KBM-7 (cell line): ENCODE results near the gene FBXO4.

Experiments
- DNase-seq: peaks from one replicate; pipeline ENCODE4 v3.0.0-alpha.2; 2015
- in situ Hi-C: fragments of 300-500 bp; cut with MboI; formaldehyde crosslinking; loops from 2 replicates; pipeline ENCODE4 v1.14.3; 2020; ENCODE audit warnings: low sequenced_read_pairs, low pct_unique_long_range_greater_than_20kb, mixed read lengths

FBXO4 gene

DNA sequence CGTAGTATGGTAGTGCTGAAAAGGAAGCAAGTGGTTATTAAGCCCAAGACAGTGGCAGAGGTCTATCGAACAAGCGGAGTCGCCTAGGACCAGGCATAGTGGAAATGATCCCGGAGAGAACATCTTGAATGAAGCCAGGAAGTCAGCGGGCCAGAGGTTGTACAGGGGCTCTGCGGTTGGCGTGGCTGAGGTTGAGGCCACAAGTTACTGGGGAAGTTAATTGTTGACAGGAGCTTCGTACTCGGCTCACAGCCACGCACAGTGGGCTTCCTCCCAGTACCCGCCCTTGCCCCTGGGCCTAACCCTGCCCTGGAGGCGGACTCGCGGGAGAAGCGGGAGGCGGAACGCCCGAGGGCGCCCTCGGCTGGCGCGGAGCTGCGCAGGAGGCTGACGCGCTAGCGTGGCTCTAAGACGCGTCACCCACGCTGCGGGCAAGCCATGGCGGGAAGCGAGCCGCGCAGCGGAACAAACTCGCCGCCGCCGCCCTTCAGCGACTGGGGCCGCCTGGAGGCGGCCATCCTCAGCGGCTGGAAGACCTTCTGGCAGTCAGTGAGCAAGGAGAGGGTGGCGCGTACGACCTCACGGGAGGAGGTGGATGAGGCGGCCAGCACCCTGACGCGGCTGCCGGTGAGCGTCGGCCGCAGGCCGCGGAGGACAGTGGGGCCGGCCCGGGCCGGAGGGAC lies at the start of gene FBXO4:
TSS of gene FBXO4 (plus strand) at position 410 of the 683 bp plus-strand sequence. CDS start at position 439, 29 bp downstream.
- in situ Hi-C loops: no loop called here
- peak; percentile 95 for DNase-seq

DNA sequence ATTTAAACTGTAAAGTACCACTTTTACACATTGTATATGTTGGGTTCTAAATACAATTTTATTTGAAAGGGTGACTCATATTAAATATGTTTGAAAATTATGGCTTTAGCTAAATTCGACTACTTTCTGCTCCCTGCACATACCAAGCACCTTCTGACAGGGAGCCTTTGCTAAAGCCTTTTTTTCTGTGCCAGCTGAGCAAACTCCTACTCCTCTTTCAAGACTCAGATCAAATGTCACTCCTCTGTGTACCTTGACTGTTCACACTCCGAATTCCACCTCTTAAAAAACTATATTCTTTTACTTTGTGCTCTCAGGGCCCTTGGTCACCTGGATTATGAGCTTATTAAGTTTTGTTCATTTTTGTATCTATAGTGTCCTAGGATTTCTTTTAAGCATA lies 48.4 kb upstream of the FBXO4 start:
- DNase-seq: no peak
- in situ Hi-C loops: no loop called here

DNA sequence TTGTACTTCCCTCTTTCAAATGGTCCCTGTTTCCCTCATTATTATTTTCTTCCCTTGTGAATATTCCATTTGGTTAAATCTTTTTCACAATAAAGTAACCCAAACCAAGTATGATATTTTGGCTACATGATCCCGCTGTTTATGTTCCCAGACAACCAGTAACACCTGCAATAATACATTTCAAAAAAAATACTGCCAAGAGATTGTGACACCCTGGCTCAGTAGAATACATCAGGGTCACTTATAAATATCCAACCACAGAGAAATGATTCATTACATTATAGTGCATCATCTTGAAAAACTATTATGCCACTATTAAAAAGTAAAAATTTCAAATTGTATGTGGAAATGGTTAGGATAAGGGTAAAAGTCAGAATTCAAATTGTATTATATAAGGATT lies 47.7 kb upstream of the FBXO4 start:
- in situ Hi-C loops: no loop called here
- no peak for DNase-seq

DNA sequence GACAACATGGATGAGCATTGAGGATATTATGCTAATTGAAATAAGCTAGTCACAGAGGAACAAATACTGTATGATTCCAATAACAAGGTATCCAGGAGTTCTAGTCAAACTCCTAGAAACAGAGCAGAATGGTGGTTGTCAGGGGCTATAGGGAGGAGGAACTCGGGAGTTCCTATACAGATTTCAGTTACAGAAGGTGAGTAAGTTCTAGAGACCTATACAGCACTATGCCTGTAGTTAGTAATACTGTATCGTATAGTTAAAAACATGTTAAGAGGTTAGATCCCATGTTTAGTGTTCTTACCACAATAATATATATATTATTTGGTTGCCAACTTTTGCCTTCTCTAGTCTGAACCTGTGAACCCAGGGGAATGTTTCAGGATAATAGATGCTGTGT lies 46.9 kb upstream of the FBXO4 start:
- DNase-seq: no peak
- in situ Hi-C loops: no loop called here

GRCh38 chr5:41878643-41879478 lies 46.2 kb upstream of the FBXO4 start:
- DNase-seq: no peak
- in situ Hi-C loops: no loop called here

DNA sequence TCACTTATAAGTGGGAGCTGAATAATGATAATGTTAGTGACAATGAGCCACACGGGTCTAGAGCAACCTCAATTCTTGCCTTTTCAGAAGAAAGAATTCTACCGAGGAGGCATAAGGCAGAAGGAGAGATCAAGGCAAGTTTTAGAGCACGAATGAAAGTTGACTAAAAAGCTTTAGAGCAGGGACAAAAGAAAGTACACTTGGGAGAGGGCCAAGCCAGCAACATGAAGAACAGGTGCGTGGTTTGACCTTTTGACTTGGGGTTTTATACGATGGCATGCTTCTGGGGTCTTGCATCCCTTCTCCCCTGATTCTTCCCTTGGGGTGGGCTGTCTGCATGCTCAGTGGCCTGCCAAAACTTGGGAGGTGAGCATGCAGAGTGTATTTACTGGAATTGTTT lies 42.3 kb upstream of the FBXO4 start:
- in situ Hi-C loops: no loop called here
- DNase-seq: no peak

DNA sequence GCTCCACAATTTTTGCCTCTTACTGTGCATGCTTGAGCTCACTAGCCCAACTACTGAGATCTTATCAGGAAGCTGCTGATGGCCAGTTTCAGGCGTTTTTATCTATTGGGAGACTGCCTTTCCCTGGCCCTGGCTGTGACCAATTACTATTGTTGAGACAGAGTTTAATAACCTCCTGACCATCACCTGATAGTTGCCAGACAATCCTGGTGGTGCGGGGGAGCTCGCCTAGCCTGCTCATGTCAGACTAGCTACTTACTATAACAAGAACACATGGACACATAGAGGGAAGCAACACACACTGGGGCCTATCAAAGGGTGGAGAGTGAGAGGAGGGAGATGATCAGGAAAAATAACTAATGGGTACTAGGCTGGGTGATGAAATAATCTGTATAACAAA lies 41.8 kb upstream of the FBXO4 start:
- in situ Hi-C loops: no loop called here
- DNase-seq: no peak

DNA sequence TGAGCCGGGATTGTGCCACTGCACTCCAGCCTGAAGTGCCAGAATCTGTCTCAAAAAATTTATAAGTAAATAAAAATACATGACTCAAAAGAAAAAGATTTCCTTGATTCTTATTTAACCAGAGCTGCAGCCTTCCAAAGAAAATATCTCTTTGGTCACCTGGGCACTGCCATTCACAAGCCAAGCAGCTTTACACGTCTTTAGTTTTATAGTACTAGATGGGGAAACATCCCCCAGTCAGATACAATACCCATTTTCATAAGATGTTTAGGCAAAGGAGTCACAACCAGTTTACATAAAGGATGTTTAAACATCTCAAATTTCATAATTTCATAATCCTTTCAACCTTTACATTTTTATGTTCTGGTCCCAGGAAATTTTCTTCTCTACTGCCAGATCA lies 41.1 kb upstream of the FBXO4 start:
- DNase-seq: no peak
- in situ Hi-C loops: no loop called here

DNA sequence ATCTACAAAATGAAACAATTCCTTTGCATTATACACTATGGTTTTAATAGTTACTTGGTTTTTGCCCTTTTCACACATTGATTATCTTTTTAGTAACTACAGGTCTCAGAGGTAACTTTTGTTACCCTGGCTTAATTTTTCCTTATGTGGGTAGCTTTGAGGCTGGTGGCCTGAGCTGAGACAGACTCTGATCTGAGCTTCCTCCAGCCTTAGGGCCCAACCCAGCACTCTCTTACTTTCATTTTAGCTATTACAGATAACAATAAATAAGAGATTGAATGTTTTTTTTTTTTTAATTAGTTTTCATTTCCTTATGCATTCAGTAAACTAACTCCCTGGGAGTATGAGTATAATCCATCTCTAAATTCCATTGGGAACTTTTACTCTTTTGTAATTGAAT lies 39.8 kb upstream of the FBXO4 start:
- no peak for DNase-seq
- in situ Hi-C loops: no loop called here

DNA sequence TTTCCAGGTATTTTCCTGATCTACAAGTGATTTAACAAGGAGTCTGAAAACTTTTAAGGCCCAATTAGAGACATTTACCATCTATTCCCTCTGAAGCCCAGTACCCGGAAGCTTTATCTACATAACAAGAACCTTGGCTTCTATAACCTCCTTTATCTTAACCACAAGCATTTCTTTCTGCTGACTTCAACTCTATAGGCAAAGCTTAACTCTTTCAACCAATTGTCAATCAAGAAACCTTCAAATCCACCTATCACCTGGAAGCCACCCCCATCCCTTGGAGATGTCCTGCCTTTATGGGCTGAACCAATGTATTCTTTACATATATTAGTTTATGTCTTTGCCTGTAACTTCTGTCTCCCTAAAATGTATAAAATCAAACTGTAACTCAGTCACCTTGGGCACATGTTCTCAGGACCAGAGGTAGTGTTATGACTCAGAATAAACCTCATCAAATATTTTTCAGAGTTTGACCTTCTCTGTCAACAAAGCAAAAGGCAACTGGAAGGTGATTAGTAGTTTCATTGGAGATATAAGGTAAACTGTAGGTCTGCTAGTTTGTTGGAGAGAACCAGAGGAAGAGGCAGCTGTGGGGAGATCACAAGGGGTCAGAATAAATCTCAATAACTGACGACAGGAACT lies 33.9 kb upstream of the FBXO4 start:
- no peak for DNase-seq
- in situ Hi-C loops: no loop called here

GRCh38 chr5:41892031-41892430 lies 33.0 kb upstream of the FBXO4 start:
- in situ Hi-C loops: no loop called here
- no peak for DNase-seq

- in situ Hi-C loops: no loop called here
- DNase-seq: no peak
These were observed 31.8 kb upstream of the FBXO4 start for GRCh38 chr5:41893074-41893851.

DNA sequence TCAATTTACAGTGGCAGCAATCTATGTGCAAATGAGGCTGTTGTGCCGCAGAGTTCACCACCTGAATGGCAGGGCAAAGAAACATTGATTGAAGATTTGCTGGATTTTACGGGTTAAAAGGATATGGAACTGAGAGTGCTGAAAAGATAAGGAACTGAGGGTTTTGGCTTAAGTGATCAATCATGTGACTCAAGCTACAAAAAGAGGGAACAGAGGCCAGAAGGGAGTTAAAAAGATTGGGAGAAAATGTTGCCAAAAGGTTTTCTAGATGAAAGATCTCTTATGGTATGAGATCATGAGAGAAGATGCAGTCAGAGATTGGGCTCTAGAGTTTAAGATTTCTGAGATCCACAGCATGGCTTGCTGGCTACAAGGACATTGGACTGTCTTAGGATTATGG lies 28.9 kb upstream of the FBXO4 start:
- in situ Hi-C loops: no loop called here
- DNase-seq: peak; percentile 11

DNA sequence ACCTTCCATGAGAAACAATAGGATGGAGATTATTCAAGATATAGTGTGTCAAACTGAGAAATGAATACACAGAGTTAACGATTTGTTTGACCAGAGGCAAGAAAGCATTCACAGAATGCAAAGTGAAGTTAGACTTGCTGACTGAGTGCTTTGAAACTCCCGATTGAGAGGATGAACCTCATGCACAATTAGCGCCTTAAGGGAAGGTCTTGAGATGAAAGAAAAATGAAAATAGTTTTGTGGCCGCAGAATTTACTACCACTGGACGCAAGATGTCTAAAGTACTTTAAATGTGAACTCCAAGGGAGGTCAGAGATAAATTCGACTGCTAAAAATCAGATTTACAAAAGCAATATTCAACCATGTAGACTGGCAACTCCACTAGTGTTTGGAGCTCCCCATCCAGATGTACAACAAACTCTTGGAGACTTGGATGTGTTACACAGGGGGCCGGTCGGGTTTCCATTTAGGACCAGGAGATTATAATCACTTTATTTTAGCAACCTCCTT lies 21.6 kb upstream of the FBXO4 start:
- DNase-seq: no peak
- in situ Hi-C loops: no loop called here

GRCh38 chr5:41903892-41904799 lies 20.9 kb upstream of the FBXO4 start, which contains the start of gene RIMOC1:
RIMOC1 (plus strand) TSS chr5:41904344; CDS start chr5:41904368, 24 bp downstream.
- DNase-seq: peak; percentile 100
- in situ Hi-C loops: no loop called here

DNA sequence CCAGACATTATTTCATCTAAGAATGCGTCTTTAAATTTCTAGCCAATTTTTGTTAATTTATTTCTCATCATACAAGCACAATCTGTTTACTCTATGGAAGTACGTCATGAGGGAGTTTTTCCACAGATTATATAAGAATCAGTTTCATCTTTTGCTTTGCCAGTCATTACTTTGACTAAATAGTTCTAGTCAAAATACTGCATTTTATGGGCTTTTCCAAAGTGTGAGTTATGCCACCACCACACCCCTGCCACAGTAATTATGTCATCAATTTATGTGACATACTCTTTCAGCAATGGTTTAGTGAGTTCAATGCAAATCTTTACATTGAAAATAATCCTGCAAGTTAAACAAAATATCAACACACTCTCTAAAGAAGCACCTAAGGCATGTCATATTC lies 18.9 kb upstream of the FBXO4 start:
- no peak for DNase-seq
- in situ Hi-C loops: no loop called here

DNA sequence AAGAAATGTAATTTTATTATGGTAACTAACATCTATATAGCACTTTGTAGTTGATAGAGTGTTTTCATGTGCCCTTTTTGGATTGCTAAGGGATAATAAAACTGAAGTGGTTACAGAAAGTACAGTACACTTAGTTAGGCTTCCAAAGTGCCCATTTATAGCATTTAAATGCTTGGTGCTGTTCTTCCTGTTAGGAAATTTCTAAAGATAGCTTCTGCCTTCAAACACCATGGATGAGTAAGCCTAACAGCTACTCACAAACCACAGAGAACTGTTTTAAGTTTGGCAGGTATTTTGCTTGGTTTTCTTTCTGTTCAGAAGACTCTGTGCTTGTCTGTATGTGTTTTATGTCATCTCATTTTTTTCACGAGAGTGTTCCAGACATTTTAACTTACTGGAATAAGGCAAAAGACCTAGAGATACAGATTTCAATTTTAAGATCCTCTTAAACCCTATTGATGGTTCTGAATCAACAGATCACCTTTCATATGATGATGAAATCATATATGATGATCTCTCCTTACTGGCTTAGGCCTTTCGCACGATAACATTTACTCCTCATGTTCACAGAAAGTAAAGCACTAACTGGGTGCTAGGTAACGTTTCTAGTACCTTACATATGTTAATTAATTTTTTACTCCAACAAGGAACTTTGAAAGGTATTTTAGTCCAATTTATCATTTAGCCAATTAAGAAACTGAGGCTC lies 16.6 kb upstream of the FBXO4 start:
- peak; percentile 65 for DNase-seq

GRCh38 chr5:41918105-41918504 lies 7.0 kb upstream of the FBXO4 start:
- in situ Hi-C loops: no loop called here
- DNase-seq: no peak

More for the DNA sequence above, 16.6 kb upstream of the FBXO4 start:
- in situ Hi-C loops: no loop called here
